SJSA1 (cell line): ENCODE measurements around the gene MRI1. TPM values are rescaled to one million over a fixed set of nuclear protein-coding genes. Genes with fewer than 3 reads are reported as not detected.
"Not testable (repeated sequence)": the region's sequence is repeated elsewhere in the genome, so short reads cannot be mapped to it uniquely, and the experiment has no call there.

ENCODE experiments used
- DNase-seq, 2 experiments: peaks; one replicate each; pipeline ENCODE4 v3.0.0-alpha.2; 2015 to 2020; ENCODE audit warnings: low spot score in 2 of 2, low read depth in 1 of 2
- H3K27ac ChIP-seq: fragments of 250-450 bp; sonication (Bioruptor Pico); 2 replicates; pipeline ENCODE4 v1.5.1; 2020; ENCODE audit warnings: mild to moderate bottlenecking, moderate library complexity
- H3K27me3 ChIP-seq: fragments of 250-450 bp; sonication (Bioruptor Pico); replicated peaks from 2 replicates; pipeline ENCODE4 v1.5.1; 2020; ENCODE audit warnings: mild to moderate bottlenecking, moderate library complexity
- H3K36me3 ChIP-seq: fragments of 250-450 bp; sonication (Bioruptor Pico); 2 replicates; pipeline ENCODE4 v1.5.1; 2020; ENCODE audit warnings: mild to moderate bottlenecking
- H3K4me1 ChIP-seq: fragments of 250-450 bp; sonication (Bioruptor Pico); replicated peaks from 2 replicates; pipeline ENCODE4 v1.6.1; 2021; ENCODE audit warnings: mild to moderate bottlenecking
- H3K4me3 ChIP-seq: fragments of 250-450 bp; sonication (Bioruptor Pico); 2 replicates; pipeline ENCODE4 v1.5.1; 2020; ENCODE audit warnings: mild to moderate bottlenecking
- H3K9me3 ChIP-seq: fragments of 250-450 bp; sonication (Bioruptor Pico); replicated peaks from 2 replicates; pipeline ENCODE4 v1.5.1; 2020; ENCODE audit warnings: mild to moderate bottlenecking
- total RNA-seq: library from RNA; depleted of rRNA; stranded (reverse); fragments of >200 nt; shearing (Covaris generic); gene quantifications from 2 replicates; pipeline ENCODE4 v1.2.3, GENCODE V29; 2014

MRI1 gene
- total RNA-seq, 1 experiment from 2014 or later: 45.4 TPM

DNA sequence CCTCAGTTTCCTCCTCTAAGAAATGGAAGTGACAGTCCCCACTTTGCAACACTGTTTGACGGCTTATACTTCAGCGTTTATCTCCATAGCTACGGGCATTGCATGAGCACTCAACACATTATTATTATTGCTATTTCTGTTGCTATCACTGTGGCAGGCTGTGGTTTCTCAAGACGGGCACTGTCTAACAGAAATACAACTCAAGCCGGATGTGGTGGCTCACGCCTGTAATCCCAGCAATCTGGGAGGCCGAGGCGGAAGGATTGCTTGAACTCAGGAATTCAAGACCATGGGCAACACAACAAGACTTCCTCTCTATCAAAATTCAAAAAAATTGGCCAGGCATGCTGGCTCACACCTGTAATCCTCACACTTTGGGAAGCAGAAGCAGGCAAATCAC lies 26.0 kb downstream of the MRI1 start:
- peak in 1 of 2 experiments; percentile 29 for DNase-seq

DNA sequence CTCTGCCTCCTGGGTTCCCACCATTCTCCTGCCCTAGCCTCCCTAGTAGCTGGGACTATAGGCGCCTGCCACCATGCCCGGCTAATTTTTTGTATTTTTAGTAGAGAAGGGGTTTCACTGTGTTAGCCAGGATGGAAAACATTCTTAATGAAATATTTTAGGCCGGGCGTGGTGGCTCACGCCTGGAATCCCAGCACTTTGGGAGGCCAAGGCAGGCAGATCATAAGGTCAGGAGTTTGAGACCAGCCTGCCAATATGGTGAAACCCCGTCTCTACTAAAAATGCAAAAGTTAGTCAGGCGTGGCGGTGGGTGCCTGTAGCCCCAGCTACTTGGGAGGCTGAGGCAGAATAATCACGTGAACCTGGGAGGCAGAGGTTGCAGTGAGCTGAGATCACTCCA lies 29.0 kb downstream of the MRI1 start:
- H3K27me3 ChIP-seq, H3K36me3 ChIP-seq, H3K9me3 ChIP-seq, DNase-seq, H3K4me3 ChIP-seq, H3K27ac ChIP-seq: not testable (repeated sequence)
- H3K4me1 ChIP-seq: peaks cover 51% of the 10 kb centered on the region

More for the DNA sequence above, 26.0 kb downstream of the MRI1 start:
- Histone ChIP-seq H3K9me3 (no peaks in the 10 kb centered on the region), H3K4me3 (no peak overlapping the region), H3K36me3 (no peaks in the 10 kb centered on the region), H3K27ac (no peak overlapping the region; the same call in 1 of the 2 replicates), H3K27me3 (no peaks in the 10 kb centered on the region), H3K4me1 (peaks cover 38% of the 10 kb centered on the region)

DNA sequence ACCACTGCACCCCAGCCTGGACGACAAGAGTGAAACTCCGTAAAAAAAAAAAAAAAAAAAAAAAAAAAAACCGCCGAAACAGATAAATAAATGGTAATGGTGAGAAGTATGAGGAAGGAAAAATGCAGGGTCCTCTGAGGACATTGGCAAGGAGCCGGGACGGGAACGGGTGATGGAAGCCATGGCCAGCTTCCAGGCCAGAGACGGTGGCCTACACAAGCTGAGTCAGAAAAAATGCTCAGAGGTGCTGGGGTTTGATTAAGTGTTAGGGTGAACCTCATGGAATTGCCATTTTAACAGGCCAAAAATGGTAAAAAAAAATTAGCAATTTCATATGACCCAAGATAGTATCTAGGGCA lies 30.1 kb downstream of the MRI1 start:
- H3K4me1 ChIP-seq: peaks cover 40% of the 10 kb centered on the region
- no peaks in the 10 kb centered on the region for H3K9me3 ChIP-seq
- peak; percentile 77 to 84 for DNase-seq
- peak overlapping the region; percentile 87 for H3K27ac ChIP-seq
- H3K36me3 ChIP-seq: no peaks in the 10 kb centered on the region
- no peaks in the 10 kb centered on the region for H3K27me3 ChIP-seq
- peak overlapping the region; percentile 86 for H3K4me3 ChIP-seq

DNA sequence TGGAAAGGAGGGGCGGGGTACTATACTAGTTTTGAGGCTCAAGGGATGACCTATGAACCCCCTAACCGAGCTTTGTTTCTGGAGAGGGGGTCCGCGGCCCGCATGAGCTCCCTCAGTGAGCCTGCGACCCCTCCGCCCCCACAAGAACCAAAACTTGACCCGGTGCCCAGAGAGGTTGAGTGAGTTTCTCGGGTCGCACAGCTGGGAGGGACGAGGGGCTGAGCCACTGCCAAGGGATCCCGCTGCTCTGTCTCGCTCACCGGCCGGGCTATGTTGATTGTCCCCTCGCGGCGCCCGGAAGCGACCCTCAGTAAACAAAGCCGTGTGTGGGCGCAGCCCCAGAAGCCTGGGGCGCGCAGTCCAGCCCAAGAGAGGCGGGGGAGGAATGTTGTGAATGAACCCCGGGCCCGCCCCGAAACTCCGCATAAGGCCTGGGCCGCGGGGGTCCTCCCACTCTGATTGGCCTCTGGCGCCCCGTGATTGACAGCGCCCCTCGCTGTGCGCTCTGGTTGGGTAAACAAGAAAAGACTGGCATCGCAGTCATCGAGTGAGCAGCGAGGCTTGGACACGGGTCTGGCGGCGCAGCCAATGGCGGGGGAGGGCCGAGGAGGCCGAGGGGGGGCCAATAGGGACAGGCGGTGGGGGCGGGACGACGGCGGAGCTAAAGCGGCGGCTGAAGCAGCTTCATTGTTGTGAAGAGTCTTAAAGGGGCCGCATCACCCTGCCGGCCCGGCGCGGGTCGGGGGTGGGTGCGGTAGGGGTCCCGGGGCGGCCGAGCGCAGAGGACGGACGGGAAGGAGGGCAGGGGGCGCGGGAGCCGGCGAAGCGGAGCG lies 30.7 kb downstream of the MRI1 start, which contains the start of gene ZSWIM4:
TSS of gene ZSWIM4 (plus strand) at position 687 of the 833 bp plus-strand sequence. CDS start 206 bp downstream, outside the sequence.
- H3K4me3 ChIP-seq: peak within 1 kb of the TSS; percentile 86
- H3K4me1 ChIP-seq: peaks cover 40% of the 10 kb centered on the region
- no peaks in the 10 kb centered on the region for H3K27me3 ChIP-seq
- peak; percentile 99 for DNase-seq
- 0 out of 2 replicates have a peak, but pooled peaks cover 3% of the 10 kb centered on the region for H3K36me3 ChIP-seq
- peak within 1 kb of the TSS; percentile 87 for H3K27ac ChIP-seq
- no peaks in the 10 kb centered on the region for H3K9me3 ChIP-seq

DNA sequence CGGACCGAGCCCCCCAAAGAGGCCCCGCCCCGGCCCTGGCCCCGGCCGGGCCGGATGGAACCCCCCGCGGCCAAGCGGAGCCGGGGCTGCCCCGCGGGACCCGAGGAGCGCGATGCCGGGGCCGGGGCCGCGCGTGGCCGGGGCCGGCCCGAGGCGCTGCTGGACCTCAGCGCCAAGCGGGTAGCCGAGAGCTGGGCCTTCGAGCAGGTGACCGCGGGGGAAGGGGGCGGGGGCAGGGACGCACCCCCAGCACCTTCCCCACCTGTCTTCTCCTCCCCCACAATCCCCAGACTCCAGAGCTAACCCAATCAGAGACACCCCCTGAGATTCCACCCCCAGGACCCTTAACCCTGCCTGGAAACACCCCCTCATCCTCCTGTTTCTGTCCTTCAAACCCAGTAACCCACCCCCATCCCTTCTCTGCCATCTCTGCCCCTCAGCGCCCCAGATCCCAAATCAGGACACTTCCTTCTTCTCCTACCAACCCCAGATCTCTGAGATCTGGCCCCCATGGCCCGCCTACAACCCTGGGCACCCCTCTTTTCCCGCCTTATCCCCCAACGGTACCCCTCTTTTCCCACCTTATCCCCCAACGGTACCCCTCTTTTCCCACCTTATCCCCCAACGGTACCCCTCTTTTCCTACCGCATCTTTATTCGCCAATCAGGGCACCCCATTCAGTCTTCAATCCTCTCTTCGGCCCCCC lies 31.4 kb downstream of the MRI1 start:
- no peaks in the 10 kb centered on the region for H3K27me3 ChIP-seq
- H3K9me3 ChIP-seq: no peaks in the 10 kb centered on the region
- peaks cover 40% of the 10 kb centered on the region for H3K4me1 ChIP-seq
- H3K36me3 ChIP-seq: 0 out of 2 replicates have a peak, but pooled peaks cover 3% of the 10 kb centered on the region
- no peak for DNase-seq
- H3K4me3 ChIP-seq: peak overlapping the region; percentile 86
- H3K27ac ChIP-seq: peak overlapping the region; percentile 78

DNA sequence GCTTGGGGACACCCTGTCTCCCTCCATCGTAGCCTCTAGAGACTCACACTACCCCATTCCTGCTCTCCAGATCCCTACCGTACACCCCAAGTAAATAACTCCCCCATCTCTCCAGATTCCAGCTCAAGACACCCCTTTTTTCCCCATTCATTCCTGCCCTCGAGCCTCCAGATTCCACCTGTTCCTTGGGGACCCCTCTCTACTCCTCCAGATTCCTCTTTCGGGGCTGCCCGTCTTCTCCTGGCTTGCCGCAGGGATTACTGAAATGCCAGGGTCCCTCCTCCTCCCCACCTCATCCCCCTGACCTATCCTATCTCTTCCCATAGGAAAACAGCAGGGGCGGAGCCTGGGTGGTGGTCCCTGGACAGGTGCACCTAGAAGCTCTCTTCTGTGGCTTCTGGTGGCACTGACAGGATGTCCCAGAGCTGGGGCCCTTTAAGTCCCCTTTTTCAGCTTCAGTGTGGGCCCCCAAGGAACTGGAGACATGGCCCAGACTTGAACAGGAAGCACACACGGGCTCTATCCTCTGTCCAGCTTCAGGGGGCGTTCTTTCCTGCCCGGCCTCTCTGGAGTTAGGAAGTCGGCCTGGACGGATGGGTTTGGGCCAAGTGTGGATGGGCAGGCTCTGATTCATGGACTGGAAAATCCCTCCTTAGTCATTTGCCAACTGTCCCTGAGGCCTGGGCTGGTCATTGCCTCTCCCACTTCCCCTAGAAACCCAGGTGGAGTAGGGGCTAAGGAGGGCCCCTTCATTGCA lies 32.2 kb downstream of the MRI1 start:
- DNase-seq: peak; percentile 84 to 93
- H3K27me3 ChIP-seq: no peaks in the 10 kb centered on the region
- H3K4me3 ChIP-seq: peak overlapping the region; percentile 86
- H3K9me3 ChIP-seq: no peaks in the 10 kb centered on the region
- peaks cover 40% of the 10 kb centered on the region for H3K4me1 ChIP-seq
- H3K27ac ChIP-seq: peak overlapping the region; percentile 88
- 0 out of 2 replicates have a peak, but pooled peaks cover 3% of the 10 kb centered on the region for H3K36me3 ChIP-seq

DNA sequence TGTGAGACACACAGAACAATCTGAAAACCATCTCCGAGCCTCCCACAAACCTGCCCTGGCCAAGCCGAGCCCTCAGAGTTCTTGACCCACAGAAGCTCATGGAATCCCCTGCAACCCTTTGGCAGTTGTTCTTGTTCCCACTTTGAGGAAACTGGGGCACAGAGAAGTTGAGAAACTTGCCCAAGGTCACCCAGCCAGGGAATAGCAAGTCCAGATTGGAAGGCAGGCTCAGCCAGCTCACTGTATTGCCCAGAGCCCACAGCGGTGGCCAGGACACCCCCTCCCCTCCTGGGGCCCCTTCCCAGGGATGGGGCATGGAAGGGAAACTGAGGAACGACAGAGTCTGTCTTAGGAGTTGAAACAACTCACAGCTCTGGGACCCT lies 32.7 kb downstream of the MRI1 start:
- peak overlapping the region; percentile 88 for H3K27ac ChIP-seq
- no peaks in the 10 kb centered on the region for H3K27me3 ChIP-seq
- H3K4me1 ChIP-seq: peaks cover 40% of the 10 kb centered on the region
- no peak for DNase-seq
- no peaks in the 10 kb centered on the region for H3K9me3 ChIP-seq
- 0 out of 2 replicates have a peak, but pooled peaks cover 3% of the 10 kb centered on the region for H3K36me3 ChIP-seq
- no peak overlapping the region for H3K4me3 ChIP-seq

DNA sequence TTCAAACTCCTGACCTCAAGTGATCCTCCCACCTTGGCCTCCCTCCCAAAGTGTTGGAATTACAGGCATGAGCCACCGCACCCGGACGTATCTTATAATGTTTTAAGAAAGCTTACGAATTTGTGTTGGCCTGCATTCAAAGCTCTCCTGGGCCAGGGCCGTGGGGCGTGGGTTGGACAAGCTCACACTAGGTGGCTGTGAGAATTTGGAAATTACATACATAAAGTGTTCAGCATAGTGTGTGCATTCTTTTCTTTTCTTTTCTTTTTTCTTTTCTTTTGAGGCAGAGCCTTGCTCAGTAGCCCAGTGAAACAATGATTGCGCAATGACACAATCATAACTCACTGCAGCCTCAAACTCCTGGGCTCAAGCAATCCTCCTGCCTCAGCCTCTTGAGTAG lies 33.5 kb downstream of the MRI1 start:
- H3K4me3 ChIP-seq: no peak overlapping the region
- 0 out of 2 replicates have a peak, but pooled peaks cover 3% of the 10 kb centered on the region for H3K36me3 ChIP-seq
- H3K27me3 ChIP-seq: no peaks in the 10 kb centered on the region
- H3K9me3 ChIP-seq: no peaks in the 10 kb centered on the region
- peak overlapping the region; percentile 88 for H3K27ac ChIP-seq
- peaks cover 40% of the 10 kb centered on the region for H3K4me1 ChIP-seq
- DNase-seq: peak; percentile 42 to 57

DNA sequence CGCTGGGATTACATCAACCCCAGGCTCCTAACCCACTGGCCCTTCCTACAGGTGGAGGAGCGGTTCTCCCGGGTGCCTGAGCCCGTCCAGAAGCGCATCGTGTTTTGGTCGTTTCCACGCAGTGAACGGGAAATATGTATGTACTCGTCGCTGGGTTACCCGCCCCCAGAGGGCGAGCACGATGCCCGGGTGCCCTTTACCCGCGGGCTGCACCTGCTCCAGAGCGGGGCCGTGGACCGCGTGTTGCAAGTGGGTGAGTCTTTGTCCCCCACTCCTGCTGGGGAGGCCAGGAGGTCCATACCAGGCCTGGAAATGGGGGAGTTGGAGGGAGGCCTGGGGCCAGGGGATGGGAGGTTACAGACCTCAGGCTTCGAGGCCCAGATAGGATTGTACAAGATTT lies 35.3 kb downstream of the MRI1 start:
- DNase-seq: no peak
- Histone ChIP-seq H3K9me3 (no peaks in the 10 kb centered on the region), H3K27ac (no peak overlapping the region), H3K27me3 (no peaks in the 10 kb centered on the region), H3K4me1 (peaks cover 30% of the 10 kb centered on the region), H3K4me3 (no peak overlapping the region), H3K36me3 (peaks cover 3% of the 10 kb centered on the region; the same call in 1 of the 2 replicates)

DNA sequence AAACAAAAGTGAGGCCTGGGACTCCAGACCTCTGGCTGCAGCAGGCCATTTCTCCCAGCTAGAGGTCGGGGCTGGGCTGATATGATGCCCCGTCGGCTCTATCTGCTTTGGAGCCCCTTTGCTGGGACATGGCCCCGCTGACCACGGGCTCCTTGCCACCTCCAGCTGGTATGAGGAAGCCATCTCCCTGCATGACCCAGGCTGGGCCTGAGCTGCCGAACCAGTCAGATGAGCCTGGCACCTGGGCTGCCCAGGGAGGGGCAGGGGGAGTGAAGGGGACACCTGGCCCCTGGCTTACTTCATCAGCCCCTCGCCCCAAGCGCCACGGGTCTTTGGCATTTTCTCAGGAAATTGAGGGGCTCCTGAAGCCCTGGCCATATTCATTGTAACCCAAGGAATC lies 38.7 kb downstream of the MRI1 start:
- Histone ChIP-seq H3K36me3 (peaks cover 11% of the 10 kb centered on the region), H3K27me3 (no peaks in the 10 kb centered on the region), H3K9me3 (no peaks in the 10 kb centered on the region), H3K4me1 (peaks cover 3% of the 10 kb centered on the region), H3K4me3 (no peak overlapping the region), H3K27ac (no peak overlapping the region)
- DNase-seq: no peak

DNA sequence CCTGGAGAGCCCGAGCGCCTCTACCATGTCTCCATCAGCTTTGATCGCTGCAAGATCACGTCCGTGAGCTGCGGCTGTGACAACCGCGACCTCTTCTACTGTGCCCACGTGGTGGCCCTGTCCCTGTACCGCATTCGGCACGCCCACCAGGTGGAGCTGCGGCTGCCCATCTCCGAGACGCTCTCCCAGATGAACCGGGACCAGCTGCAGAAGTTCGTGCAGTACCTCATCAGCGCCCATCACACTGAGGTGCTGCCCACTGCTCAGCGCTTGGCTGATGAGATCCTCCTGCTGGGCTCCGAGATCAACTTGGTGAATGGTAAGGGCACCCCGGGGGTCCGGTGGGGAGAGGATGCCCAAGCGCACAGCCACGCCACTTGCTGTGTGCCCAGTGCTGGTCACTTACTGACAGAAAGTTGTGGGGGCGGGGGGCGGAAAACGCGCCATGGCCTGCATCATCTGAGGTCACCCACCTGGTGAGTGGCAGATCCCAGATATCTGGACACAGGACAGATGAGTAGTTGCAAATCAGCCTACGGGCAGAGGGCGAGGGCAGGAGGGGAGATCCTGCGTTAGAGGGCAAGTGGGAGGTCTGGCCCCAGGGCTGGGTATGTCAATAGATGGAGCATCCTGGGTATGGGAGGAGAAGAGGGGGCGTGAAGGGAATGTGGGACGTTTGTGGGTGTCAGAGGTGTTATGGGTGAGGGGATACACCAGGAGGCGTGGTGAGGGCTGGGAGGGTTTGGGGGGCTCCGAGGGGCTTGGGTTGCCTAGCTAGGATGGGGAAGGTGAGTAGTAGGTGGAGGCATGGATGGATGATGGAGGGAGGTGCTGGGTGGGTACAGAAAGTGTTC lies 40.7 kb downstream of the MRI1 start:
- Histone ChIP-seq H3K9me3 (no peaks in the 10 kb centered on the region), H3K4me1 (no peaks in the 10 kb centered on the region), H3K27me3 (no peaks in the 10 kb centered on the region), H3K36me3 (peaks cover 14% of the 10 kb centered on the region), H3K27ac (no peak overlapping the region), H3K4me3 (no peak overlapping the region)
- DNase-seq: no peak

DNA sequence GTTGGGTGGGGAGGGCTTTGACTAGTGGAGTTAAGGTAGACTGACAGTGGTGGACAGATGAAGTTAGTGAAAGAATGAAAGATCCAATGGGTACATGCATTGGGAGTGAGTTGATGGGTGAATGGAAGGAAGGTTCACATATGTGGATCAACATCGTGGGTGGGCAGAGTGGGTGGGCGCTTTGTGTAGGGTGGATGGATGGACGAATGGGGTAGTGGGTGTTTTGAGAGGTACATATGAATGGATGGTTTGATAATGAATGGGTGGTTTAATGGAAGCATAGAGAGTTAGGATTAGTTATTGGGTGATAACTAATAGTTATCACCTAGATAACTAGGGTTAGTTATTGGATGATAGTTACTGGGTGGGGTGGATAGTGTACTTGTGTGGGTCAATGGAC lies 42.4 kb downstream of the MRI1 start:
- DNase-seq: no peak
- Histone ChIP-seq H3K27ac (no peak overlapping the region), H3K27me3 (no peaks in the 10 kb centered on the region), H3K9me3 (no peaks in the 10 kb centered on the region), H3K4me3 (no peak overlapping the region), H3K36me3 (peaks cover 14% of the 10 kb centered on the region), H3K4me1 (no peaks in the 10 kb centered on the region)
